GM18526 (cell line): ENCODE data around the gene GFER.

Source experiments
- POLR2A ChIP-seq: IDR thresholded peaks from 3 replicates; pipeline ENCODE4 v1.6.1; 2011; ENCODE audit not compliant: insufficient read length; ENCODE audit errors: extremely low read depth

Gene GFER

DNA sequence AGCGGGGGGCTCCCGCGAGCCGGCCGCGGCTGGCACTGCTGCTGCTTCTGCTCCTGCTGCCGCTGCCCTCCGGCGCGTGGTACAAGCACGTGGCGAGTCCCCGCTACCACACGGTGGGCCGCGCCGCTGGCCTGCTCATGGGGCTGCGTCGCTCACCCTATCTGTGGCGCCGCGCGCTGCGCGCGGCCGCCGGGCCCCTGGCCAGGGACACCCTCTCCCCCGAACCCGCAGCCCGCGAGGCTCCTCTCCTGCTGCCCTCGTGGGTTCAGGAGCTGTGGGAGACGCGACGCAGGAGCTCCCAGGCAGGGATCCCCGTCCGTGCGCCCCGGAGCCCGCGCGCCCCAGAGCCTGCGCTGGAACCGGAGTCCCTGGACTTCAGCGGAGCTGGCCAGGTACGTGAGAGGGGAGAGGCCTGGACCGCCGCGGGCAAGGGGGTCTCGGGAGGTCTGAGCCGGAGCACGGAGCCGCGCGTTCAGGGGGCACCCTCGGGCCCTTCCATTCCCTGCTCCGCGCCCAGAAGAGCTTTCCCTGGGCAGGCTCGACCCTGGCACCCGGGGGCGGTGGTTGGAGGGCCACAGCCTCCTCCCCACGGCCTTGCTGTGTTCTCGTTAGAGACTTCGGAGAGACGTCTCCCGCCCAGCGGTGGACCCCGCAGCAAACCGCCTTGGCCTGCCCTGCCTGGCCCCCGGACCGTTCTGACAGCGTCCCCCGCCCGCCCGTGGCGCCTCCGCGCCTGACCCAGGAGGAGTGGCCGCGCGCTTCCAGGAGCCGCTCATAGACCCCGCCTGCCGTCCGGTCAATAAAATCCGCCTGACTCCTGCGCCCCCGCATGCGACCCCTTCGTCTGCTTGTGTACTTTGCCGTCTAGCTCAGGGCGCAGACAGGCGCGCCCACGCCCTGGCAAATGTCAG, 36.2 kb downstream of the GFER start:
- TF ChIP-seq POLR2A, result no peak

GRCh38 chr16:2022723-2023091, 38.7 kb downstream of the GFER start:
- TF ChIP-seq POLR2A, result no peak

GRCh38 chr16:2023092-2024031, 39.4 kb downstream of the GFER start:
- TF ChIP-seq POLR2A, result peak; percentile 36

DNA sequence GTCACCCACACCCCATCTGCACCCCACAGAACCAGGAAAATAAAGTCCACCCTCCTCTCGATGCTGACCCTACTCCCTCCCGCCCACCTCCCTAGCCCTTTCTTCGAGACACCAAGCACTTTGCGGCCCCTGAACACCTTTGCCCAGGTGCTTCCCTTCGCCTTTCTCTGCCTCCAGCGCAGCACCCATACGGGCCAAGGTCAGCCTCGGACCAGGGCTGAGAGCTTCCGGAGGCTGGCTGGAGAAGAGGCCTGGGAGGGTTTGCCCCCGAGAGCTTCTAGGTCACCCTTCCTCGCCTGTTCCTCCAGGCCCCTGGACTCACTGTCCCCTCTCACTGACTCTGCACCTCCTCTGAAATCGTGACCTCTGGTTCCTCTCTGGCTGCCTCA, 40.0 kb downstream of the GFER start:
- TF ChIP-seq POLR2A, result no peak

- TF ChIP-seq POLR2A, result no peak
Observed at GRCh38 chr16:2025251-2025650, 41.3 kb downstream of the GFER start.

DNA sequence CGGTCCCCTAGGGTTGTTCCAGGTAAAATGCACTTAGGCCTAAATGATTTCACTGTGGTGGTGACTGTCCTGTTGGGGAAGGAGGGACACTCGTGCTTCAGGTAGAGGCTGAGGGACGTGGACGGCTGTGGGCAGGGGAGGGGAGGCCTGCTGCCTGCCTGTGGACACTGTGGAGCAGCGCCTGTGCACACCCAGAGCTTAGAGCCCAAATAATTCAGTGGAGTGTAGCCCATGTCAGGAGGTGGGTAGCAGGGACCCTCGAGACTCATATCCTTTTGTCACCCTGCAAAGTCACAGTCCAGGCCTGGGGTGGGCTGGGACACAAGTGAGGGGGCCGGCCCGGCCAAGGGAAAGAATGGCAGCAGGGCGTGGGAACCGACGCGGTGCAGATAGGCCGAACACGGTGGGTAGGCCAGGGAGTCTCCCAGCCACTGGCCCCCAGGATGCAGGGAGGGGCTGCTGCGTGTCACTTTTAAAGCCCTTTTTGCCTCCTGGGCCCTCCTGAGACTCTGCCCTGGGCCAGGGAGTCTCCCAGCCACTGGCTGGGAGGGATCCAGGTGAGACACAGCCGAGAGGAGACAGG, 42.0 kb downstream of the GFER start:
- TF ChIP-seq POLR2A, result no peak

GRCh38 chr16:2026461-2027023, 42.5 kb downstream of the GFER start, which contains the start of gene NHERF2:
Gene NHERF2 (plus strand): TSS chr16:2026902. CDS start chr16:2027006, 104 bp downstream.
- TF ChIP-seq POLR2A, result no peak

- TF ChIP-seq POLR2A, result no peak
Observed at GRCh38 chr16:2027024-2028010, 43.3 kb downstream of the GFER start.

- TF ChIP-seq POLR2A, result no peak
Observed at GRCh38 chr16:2028146-2028545, 44.2 kb downstream of the GFER start.

GRCh38 chr16:2028620-2029220, 44.7 kb downstream of the GFER start:
- TF ChIP-seq POLR2A, result no peak

- no peak for TF ChIP-seq POLR2A
Observed at GRCh38 chr16:2029350-2029749, 45.4 kb downstream of the GFER start.

DNA sequence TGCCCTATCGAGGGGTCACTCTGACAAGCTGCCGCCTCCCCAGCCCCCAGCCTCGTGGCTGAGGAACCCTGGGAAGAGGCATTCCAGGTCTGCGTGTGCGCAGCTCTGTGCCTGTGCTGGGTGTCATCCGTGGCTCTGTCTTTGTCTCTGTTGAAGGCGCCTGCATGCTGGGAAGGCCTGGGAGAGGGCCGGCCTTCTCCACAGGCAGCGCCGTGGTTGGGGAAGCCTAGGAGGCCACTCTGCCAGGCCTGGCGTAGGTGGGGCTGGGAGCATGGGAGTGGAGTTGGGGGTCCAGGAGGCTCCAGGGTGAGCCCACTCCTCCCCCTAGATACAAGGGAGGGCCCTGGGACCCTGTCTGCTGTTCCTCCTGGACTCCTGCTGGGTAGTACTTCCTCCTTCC, 46.0 kb downstream of the GFER start:
- no peak for TF ChIP-seq POLR2A

GRCh38 chr16:2031081-2031577, 47.1 kb downstream of the GFER start:
- TF ChIP-seq POLR2A, result no peak

DNA sequence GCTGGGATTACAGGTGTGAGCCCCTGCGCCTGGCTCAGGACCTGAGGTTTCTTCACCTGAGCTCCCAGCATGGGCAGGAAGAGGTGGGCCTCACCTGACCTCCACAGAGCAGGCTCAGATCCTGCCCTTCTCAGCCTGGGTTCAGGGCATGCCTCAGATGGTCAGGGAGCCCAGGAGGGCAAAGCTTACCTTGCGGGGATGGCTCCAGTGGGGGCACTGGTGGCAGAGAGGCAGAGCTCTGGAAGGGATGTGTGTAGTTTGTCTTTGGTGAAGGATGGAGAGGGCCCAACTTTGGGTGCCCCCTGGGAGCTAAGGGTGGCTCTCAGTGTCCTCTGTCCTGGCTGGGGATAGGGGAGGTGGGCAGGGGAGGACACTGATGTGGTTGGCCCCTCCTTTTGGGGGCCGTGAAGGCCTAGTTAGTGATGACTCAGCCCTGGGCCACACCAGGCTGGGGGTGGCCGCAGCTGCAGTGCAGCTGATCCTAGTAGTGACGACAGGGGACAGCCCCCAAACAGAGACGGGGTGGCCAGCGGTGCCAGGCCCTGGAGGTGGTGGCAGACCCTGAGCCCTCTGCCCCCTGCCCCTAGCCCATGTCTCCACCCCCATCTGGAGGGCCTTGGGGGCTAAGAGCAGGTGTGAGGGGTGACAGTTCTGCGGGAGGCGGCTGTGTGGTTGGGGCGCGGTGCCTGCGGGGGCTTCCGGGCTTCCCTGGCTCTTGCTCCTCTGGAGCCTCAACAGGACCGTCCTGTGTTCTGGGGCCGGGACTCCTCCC, 48.5 kb downstream of the GFER start:
- no peak for TF ChIP-seq POLR2A
